GM19043 (cell line): ENCODE measurements around the gene DNAJC18.
A peak's percentile ranks its signal among the peaks of the same experiment; 100 is the strongest.

Experiments
- ATAC-seq: cut with Tn5 transposase; IDR thresholded peaks from one replicate; pipeline ENCODE4 v1.9.1; 2021; ENCODE audit warnings: low read depth; ENCODE audit not compliant: unreplicated experiment

The DNAJC18 gene

DNA sequence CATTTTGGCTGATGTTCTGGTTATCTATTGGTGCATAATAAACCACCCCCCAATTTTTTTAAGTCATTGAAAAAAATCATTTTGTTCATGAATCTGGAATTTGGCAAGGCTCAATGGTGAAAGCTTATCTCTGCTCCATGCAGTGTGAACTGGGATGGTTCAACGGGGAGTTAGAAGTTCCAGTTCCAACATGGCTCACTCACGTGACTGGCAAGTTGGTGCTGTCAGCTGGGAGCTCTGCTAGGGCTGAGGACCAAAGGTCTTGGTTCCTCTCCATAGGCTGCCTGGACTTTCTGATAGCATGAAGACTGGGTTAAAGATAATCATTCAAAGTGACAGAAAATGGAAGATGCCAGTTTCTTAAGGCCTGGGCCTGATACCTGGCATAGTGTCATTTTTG, 32.4 kb downstream of the DNAJC18 start:
- no peak for ATAC-seq

DNA sequence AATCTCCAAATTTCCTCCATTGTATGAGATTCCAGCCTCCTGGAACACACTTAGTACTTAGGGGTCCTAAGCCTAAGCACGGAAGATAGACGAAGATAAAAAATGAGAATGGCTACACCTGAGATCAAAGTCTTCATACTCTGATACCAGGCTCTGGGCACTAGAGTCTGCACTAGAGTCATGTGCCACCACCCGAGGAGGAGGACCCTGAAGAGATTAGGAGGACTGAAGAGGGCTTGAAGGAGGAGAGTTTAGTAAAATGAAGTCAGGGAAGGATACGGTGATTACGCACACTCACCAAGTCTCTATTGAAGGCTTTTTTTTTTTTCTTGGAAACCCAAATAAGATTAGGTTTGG, 34.9 kb downstream of the DNAJC18 start:
- no peak for ATAC-seq

DNA sequence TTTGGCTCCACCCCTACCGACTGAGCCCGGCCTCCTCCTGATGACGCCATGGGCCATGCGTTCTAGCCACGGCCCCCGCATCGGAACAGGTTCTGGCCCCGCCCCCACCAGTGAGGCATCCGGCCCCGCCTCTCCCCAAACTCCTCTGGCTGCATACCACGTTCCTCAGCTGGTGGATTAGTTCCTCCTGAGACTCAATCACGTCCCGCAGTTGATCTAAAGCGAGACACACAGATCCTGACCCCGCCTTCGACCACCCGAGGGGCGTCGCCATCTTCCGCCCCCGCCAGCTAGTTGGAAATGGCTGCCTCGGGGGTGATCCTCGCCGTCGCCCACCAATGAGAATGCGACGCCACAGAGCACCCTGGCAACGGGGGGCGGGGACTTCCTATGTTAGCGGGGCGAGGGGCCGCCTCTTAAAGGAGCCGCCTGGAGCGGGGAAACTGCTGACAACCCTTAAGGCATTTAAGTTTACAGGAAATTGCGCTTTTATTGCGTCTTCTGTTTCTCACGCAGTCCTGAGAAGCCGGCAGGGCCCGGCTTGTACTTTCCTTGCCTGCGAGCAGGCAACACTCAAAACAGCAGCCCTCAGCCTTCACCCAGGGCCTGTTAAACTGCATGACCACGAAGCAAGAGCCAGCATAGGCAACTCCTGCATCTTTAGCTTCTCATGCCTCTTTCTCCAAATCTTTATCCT, 35.4 kb downstream of the DNAJC18 start, which contains the start of gene SPATA24:
TSS of gene SPATA24 (minus strand) at position 303 of the 697 bp plus-strand sequence. CDS start at position 274, 29 bp downstream.
- peak; percentile 79 for ATAC-seq

DNA sequence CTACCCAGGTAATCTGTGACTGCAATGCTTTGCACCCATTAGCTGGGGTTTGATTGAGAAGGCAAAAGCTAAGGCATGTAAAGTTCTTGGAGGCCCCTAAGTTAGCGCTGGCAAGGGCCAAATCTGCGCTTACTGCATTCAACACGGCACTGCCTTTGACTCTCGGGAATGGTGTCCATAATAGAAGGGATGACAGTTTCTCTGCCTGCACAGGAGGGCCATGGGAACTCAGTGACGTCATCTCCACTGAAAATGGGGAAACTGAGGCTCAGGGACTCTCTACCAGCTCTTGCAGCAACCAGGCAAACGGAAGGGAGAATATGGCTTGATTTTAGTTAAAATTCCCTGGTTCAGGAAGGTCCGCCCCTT, 35.9 kb downstream of the DNAJC18 start:
- ATAC-seq, result no peak

DNA sequence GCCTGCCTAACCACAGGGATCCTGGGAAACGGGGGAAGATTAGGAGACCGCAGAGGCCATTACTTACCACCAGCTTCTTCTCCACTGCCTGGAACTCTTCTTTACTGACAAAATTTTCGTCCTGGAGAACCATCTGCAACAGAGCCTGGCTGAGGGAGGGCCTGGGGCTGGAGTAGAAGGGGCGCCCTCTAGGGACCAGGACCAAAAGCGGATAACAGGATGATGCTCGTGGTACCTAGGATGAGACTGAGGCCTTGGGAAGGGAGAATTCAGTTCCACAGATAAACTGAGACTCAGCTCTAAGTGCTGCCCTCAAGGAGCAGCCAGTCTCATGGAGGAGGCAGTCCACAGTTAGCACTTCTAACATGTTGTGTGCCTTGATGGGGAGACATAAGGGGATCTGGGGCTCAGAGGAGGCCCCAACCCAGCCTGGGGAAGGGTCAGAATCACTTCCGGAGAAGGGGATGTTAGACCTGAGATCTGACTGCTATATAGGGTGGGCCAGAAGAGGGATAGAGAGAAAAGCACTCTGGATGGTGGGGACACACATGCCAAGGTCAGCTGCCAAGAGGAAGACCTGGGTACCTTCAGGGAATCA, 36.7 kb downstream of the DNAJC18 start:
- no peak for ATAC-seq

DNA sequence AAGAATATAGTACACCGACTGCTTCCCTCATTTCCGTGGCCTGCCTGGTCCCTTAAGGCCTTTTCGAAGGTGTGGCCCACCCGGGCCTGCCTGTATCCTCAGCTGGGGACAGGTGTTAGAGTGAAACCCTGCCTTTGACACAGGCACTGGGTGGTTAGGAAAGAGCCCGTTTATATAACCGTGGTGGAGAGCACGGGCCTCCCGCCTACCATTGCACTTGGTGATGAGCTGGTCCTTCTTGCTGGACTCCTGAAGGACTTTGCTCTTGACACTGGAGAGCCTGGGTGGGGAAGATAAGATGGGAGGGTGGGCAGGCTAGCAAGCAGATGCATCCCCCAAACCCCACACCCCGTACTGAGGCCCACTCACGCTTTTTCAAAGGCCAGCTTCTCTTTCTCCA, 37.8 kb downstream of the DNAJC18 start:
- no peak for ATAC-seq

DNA sequence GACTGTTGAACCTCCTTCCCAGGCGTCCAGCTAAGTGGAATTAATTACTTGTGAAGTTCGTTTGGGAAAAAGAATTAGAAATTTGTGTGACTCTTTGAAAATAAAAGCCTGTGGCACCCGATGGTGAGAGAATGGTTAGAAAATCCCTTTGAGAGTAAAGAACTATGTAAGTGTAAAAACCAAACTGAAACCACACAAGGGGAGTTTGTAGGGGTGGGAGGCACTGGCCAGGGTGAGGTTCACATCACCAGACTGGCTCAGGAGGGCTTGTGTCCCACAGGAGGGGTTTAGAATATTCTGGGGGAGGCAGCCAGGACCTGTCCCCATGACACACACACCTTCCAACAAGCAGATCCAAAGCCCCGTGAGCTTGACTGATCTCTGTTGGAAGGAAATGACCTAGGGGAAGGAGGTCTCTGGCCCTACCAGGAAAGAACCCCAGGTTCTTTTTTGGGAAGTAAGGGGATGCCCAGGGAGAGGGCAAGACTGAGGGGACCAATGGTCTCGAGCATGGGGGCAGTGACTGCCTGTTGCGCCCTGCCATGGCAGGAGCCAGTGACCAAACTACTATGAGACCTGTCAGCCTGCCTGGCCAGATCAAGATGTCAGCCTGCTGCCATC, 39.7 kb downstream of the DNAJC18 start:
- ATAC-seq, result peak; percentile 24

DNA sequence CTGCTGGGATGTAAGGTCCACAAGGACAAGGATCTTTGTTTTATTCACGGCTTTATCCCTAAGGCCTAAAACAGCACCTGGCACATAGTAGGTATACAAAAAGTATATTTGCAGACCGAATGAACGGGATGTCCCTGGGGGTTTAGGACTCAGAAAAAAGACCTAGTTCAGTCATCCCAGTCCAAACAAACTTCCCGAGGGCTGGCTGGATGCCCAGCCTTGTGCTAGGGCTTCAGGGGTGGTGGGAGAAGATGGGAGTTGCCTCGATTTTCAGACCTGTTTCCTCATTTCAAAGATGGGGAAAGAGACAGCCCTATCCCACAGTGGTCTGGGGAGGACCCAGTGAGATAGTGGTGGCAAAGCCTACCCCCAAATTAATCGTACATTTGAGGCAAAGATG, 41.4 kb downstream of the DNAJC18 start:
- no peak for ATAC-seq

DNA sequence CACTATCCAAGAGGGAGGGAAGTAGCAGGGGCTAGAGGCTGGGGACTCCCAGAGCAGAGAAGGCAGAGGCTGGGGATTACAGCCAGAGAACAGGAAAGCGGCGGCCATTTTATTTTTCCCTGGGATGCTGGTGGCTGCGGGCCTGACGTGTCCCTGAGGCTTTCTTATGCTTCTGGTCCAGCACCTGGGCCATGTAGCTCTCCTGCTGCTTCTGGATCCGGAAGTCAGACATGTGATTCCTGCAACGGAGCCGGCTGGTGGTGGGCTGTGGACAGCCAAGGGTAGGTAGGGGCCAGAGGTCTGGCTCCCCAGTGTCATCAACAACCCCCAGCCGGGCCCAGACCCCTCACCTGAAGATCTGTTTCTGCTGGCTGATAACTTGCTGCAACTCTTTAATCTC, 42.6 kb downstream of the DNAJC18 start:
- no peak for ATAC-seq

DNA sequence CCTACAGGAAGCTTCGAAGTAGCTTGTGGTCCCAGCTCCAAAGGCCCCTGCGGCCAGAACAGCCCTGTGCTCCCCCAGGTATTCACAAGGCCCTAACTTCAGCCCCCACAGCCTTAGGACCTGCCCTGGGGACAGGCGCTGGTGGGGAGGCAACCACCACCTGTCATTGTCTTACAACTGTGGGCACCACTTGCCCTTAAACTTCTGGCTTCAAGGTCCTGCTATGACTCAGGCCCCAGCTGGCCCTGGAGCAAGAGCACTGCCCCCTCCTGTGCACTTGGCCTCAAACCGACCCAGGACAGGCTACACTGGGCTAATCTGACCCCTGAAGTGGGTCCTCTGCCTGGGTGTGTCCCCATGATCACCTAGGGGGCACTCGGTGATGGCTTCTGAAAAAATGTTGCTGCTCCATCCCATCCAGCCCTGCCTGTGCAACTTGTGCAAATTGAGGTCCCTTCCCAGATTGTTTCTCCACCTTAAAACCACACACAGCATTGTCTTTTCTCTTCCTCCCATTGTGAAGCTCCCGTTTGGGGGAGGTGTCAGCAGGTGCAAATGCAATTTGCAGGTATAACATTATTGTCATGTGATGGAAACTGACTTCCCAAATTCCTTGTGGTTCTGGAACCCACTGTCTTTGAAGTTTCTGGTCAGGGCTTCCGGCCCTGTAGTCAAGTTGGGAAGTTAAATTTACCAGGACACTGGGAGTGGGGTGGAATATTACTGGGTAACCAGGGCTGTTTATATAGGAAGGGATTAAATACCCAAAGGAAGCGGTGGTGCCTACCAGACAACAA, 43.3 kb downstream of the DNAJC18 start:
- ATAC-seq, result no peak

DNA sequence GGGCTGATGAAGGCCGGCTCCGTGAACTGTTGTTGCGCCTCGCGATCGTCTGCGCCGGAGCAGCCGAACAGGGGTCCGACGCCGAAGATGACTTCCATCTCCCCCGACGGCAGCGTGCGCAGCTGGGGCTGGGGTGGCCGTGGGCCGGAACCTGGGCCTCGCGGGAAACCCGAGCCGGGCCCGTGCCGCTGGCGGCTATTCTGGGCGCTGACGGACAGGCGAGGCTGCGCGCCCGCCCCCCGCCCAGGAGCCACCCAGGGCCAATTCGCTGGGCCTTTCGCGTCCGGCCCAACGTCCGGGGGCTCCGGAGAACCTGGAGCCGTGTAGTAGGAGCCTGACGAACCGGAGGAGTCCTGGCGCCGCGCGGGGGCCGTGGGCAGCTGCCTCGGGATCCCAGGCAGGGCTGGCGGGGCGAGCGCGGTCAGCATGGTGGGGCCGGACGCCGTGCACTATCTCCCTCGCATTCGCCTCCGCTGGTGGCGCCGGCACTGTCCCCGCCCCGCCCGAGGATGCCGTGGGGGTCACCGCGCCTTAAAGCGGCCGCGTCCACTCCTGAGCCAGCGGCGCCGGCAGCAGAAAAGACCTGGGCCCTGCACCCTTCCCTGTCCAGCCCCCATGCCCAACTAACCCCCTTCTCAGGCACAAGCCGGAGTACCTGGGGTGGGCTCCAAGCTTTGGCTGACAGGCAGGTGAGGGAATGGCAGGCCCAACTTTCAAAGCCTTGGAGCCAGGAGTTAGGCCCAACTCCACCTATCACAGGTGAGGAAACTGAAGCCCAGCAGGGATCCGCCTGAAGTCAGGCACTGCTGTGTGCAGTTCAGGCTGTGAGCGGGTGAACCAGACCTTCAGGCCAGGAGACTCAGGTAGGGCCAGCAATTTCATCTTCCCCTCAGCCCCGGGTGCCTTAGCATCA, 44.4 kb downstream of the DNAJC18 start, which contains the start of gene PROB1:
TSS of gene PROB1 (minus strand) at position 451 of the 913 bp plus-strand sequence. CDS start at position 428, 23 bp downstream.
- ATAC-seq, result no peak

DNA sequence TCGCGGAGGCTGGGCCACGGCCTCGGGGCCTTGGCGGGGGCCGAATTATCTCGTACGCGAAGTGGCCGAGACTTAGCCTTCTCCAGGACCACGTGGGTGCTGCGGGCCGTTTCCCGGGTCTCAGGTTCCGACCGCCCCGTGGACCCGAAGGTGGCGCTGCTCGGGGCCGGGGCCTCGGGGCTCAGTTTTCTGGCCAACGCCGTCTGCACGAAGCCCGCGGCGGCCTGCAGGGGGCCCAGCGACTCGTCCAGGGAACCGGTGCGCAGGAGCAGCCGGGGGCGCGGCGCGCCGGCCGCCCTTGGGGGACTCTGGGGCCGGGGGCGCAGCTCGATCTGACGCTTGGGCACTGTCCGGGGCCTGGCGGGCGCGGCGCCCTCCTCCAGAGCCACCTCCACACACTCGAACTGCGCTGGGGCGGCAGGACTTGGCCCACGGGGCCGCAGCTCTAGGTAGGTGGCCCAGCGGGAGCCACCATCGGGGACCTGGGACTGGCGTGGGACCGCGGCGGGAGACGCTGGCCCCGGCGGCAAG, 45.1 kb downstream of the DNAJC18 start:
- no peak for ATAC-seq

DNA sequence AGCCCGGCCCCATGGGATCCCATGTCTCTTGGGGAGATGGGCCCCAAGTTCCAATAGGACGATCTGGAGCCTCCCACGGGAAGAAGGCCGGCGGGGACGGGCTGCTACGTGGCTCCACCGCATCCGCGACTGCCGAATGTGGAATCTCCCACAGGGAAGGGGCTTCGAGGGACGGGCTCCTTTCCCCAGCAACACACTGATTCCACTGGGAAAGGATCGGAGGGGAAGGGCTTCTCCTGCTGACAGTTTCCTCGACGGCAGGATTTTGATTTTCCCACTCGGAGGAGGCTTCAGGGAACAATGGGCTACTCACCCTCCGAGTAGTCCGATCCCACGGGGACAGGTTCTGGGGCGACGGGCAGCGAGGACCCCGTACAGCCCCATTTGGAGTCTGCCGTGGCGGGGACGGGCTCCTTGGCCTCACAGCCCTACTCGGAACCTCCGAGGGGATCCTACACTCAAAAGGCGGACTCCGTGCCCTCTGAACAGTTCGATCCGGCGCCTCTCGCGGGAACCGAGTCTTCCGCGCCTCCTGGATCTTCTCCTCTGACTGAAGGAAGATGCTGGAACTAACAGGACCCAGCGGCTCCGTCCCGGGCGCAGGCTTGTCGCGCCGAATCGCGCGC, 45.7 kb downstream of the DNAJC18 start:
- no peak for ATAC-seq

DNA sequence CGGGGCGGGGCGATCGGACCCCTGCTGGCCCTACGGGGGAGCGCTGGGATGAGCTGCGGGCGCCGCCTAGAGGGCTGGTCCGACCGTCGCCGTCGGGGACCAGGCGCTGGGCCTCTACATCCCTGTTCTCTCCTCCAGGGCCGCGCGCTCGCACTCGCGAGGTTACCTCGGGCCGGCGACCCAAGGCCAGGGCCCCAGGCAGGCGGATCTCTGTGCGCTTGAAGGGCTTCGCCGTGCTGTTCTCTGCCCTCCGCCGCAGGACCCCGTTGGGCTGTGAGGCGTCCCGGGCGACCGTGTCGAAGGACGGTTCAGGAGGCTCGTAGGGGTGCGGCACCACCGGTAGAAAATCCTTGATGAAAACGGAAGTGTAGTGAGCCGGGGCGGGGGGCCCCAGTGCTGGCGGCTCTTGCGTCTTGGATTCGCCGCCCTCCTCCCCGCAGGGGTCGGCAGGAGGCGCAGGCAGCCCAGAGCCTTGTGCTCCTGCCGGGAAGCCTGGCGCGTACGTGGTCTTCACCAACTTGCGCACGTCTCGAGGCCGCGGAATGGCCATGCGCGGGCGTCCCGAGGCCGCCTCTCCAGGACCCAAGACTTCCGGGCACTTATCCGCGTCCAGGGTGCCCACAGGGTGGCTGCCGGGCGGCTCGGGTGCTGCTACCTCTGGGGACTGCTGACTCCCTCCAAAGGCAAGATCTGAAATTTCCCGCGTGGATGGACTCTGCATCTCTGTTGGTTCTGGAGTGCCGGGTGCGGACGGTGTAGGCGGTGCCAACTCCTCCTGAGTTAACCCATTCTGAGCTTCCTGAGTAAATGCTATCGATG, 46.4 kb downstream of the DNAJC18 start:
- ATAC-seq, result peak; percentile 37

DNA sequence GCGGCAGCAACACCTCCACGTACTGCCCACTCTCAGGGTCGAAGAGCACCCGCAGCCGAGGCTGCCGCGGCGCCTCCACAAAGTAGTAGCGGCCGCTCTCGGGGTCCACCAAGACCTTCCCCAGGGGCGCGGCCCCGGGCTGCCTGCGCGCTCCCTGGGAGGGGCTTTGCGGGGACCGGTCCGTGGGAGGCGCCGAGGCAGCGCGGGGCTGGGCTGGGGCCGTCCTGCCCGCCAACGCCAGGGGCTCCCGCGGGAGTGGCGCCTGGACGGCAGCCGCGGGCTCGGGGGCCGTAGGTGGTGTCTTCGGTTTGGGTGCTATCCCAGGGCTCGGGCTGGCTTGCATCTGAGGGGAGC, 47.0 kb downstream of the DNAJC18 start:
- ATAC-seq, result peak; percentile 4

DNA sequence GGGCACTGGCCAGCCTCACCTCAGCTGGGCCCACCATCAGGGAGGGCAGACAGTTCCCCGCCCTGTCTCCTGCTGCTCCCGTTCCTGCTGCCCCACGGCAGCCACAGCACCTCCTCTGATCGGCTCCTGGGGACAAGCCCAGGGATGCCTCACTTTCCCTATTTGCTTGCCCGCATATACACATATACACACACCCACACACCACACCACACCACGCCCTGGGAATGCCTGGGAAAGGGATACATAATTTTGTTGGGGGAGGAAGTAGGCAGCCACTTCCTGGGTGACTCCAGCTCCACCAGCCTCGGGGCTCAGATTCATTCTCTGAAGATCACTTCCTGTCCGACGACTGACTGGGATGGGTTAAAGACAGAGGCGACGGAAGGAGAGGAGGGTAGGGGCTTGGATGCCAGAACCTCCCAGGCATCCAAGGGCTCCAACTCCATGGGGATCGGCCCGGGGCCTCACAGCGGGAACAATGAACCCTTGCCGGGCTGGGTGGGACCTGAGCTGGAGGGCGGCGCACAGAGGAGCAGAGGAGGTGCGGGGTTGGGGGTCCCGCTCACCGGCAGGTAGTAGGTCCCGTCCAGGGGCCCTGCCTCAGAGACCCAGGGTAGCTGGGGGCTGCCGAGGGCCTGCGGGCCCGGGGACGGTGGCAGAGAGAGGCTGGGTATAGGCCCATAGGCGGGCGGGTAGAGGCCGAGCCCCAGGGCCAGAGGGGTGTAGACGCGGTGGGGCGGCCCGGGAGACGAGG, 47.6 kb downstream of the DNAJC18 start:
- ATAC-seq, result no peak

DNA sequence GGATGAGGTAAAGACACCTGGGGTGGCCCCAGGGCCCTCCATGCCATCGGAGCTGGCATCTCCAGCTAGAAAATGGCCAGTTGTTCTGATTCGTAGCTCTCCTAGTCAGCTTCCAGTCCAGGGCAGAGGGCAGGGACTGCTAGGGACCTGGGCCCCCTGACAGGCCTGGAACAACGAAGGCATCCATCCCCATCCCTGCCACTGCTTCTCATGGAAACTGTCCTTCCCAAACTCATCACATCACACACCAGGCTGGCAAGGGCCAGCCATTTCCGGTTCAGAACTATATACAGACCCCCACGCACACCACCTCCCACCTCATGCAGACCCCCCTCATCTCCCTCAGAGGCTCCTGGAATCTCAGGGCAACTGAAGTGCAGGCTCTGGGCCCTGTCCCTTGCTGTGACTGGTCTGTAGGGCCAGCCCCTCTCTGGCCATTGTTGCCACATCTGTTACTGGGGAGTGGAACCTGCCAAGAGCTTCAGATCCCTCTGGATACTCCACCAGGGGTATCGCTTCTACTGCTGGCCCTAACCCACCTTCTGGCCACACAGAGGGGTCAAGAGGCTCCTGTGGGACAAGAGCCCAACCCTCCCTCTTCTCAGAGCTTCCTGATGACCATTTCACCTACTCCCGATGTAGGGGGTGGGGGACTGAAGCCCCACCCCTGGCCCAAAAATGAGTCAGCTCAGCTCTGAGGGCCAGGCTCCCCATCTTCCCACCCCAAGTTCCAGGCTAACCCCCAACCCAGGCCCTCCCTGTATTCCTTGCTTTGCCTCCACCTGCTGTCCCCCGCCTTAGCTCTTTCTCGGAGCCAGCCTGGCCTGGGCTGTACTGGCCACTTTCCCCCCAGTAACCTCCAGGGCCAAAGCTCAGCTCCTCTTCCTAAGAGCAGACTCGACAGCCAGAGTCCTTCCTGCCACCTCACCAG, 48.4 kb downstream of the DNAJC18 start:
- ATAC-seq, result no peak
